Activated naive CD8-positive, alpha-beta T cell treated with anti-CD3 and anti-CD28 coated beads, Interleukin-2, amount 10 ng/mL, durations not matched to agents 7 days and 5 days (primary cell): ENCODE measurements around the gene MAN1C1. TPM values are rescaled to one million over a fixed set of nuclear protein-coding genes. Genes with fewer than 3 reads are reported as not detected.

Source experiments
- ATAC-seq: fragments of 150-1000 bp; cut with Tn5 transposase; one replicate; pipeline ENCODE4 v1.10.0; 2021; ENCODE audit warnings: low read depth, moderate library complexity
- POLR2A ChIA-PET: fragments of 350-600 bp; sonication (Branson Sonifier 250); formaldehyde crosslinking; loops from one replicate; lab custom pipeline; 2021; ENCODE audit warnings: antibody characterized with exemption; lab: Charles Lee
- DNase-seq: peaks from one replicate; pipeline ENCODE4 v3.0.0; 2021
- H3K27ac Mint-ChIP-seq: one replicate; pipeline ENCODE4 v1.8.0; 2022; ENCODE audit warnings: mild to moderate bottlenecking, mixed read lengths
- H3K27me3 Mint-ChIP-seq: one replicate; pipeline ENCODE4 v1.8.0; 2022; ENCODE audit warnings: mild to moderate bottlenecking, moderate library complexity, mixed read lengths
- H3K36me3 Mint-ChIP-seq: one replicate; pipeline ENCODE4 v1.8.0; 2021; ENCODE audit warnings: mild to moderate bottlenecking, mixed read lengths
- H3K4me1 Mint-ChIP-seq: one replicate; pipeline ENCODE4 v1.8.0; 2021; ENCODE audit warnings: mixed read lengths
- H3K4me3 Mint-ChIP-seq: one replicate; pipeline ENCODE4 v1.8.0; 2022; ENCODE audit warnings: mild to moderate bottlenecking, moderate library complexity, mixed read lengths
- H3K9me3 Mint-ChIP-seq: one replicate; pipeline ENCODE4 v1.8.0; 2021; ENCODE audit warnings: mixed read lengths
- total RNA-seq, 2 experiments: library from RNA; stranded (reverse); gene quantifications; one replicate each; pipeline ENCODE4 v1.2.3, GENCODE V29; 2021

MAN1C1 gene
- total RNA-seq, 2 experiments from 2014 or later: 20.5 to 20.9 TPM

DNA sequence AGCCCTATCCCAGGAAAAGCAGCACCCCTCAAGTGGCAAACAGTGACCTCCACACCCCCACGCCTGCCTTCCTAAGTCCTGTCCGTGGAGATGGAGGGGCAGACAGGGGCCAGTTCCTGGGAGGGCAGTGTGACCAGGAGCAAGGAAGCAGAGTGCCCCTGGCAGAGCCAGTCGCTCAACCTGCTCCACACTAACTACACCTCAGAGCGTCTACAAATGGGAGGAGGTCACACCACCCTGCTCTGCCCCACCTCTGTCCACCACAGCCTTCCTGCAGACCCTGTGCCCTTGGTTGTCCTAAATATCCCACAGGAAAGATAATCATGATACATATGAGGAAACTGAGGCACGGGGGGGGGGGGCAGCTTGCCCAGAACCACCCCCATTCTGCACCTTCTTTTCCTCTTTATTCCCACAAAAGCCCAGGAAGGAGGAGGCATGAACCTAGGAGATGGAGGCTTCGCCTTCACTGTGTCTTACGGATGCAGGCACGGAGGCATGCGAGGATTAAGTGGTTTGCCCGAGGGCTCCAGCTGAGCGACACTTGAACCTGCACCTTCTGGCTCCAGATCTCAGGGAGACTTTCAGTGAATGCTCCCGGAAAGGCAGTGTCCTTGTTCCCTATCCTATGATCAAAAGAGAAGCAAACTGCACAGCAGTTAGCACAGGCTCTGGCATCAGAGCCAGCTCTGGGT, 140.7 kb downstream of the MAN1C1 start:
- ATAC-seq: no peak
- POLR2A ChIA-PET: no interaction called here
- Mint-ChIP-seq H3K9me3 (no peaks in the 10 kb centered on the region), H3K36me3 (peaks cover 3% of the 10 kb centered on the region), H3K4me3 (no peak overlapping the region), H3K27me3 (no peaks in the 10 kb centered on the region), H3K4me1 (peaks cover 21% of the 10 kb centered on the region), H3K27ac (no peak overlapping the region)
- no peak for DNase-seq

DNA sequence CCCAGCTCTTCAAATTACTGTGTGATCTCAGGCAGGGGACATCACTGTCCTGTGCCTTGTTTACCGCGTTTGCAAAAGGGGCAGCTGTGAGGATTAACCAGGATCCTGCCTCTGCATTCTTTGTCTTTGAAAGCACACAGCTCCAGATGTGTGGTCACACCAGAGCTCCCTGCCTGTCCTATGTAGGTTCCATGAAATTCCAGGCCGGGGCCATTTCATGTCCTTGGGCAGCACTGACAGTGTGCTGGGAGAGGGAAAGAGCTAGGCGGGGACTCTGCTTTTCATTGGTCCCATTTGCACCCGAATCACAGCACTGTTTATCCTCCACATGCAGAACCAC, 141.2 kb downstream of the MAN1C1 start:
- no peak for ATAC-seq
- Mint-ChIP-seq H3K9me3 (no peaks in the 10 kb centered on the region), H3K4me1 (peaks cover 21% of the 10 kb centered on the region), H3K36me3 (peaks cover 3% of the 10 kb centered on the region), H3K27me3 (no peaks in the 10 kb centered on the region), H3K27ac (no peak overlapping the region), H3K4me3 (no peak overlapping the region)
- no peak for DNase-seq
- POLR2A ChIA-PET: no interaction called here

DNA sequence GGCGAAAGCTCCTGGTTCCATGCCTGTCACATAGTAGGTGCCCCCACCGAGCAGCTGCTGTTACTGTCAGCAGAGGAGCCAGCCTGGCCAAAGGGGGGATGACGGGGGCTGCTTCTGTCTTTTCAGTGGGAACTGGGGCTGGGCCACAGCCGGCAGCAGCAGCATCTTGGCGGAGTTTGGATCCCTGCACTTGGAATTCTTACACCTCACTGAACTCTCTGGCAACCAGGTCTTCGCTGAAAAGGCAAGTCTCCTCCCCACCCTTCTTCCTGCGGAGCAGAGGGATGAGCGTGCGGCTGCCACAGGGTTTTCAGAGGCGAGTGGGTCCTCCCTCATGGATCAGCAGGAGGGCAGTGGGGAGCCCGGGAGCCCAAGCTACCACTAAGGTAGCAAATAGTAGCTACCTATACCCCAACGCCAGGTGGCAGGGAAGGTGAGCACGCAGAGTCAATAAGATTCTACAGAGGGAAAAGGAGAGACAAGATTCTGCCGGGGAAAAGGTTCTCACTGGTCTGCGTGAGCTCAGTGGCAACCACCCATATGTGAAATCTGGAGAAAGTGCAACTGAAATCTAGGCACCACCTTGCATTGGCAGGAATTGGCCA, 142.0 kb downstream of the MAN1C1 start:
- Mint-ChIP-seq H3K36me3 (peaks cover 3% of the 10 kb centered on the region), H3K4me3 (no peak overlapping the region), H3K9me3 (no peaks in the 10 kb centered on the region), H3K4me1 (peaks cover 21% of the 10 kb centered on the region), H3K27me3 (no peaks in the 10 kb centered on the region), H3K27ac (no peak overlapping the region)
- ATAC-seq (no peak), DNase-seq (no peak)
- POLR2A ChIA-PET: no interaction called here

DNA sequence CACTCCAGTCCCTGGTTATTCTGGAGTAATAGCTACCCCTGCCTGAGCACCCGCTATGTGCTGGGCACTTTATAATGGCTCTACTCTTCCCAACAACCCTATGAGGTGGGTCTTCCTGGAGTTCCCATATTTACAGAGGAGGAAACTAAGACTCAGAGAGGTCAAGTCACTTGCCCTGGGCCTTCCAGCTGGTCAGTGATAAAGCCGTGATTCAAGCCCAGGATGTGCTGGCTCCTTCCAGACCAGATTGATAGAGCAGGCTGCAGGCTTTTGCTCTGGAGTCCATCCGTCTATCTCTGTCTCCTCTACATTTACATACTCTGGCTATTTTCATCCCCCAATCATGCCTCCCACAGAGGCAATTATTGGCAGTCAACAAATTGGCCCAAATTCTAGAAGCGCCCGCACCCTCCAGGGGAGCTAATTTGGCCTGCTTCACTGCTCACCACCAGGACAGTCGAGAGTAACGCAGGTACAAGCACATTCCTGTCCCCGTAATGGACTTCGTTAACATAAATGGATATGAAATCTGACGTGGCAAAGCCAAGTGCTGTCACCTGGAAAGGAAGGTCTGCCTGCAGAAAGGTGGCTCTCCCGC, 143.6 kb downstream of the MAN1C1 start:
- no peak for DNase-seq
- Mint-ChIP-seq H3K4me3 (no peak overlapping the region), H3K36me3 (peaks cover 5% of the 10 kb centered on the region), H3K9me3 (no peaks in the 10 kb centered on the region), H3K27ac (no peak overlapping the region), H3K4me1 (peaks cover 13% of the 10 kb centered on the region), H3K27me3 (no peaks in the 10 kb centered on the region)
- ATAC-seq: no peak
- POLR2A ChIA-PET: no interaction called here

DNA sequence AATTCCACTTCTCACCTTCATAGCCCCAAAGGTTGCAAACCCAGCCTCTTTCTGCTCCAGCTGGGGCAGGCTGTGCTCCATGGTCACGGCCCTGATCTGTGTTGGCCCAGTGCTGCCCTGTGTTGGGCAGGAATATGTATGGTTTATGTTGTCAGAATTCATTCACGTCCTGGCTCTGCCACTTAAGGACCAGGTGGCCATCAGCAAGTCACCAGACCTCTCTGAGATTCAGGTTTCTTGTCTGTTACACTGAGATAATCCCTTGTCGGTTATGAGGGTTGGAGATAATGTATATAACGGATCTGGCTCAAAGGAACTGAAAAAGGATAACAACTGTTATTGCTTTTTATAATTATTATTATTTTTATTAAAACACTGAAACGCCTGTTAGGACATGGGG, 144.3 kb downstream of the MAN1C1 start:
- Mint-ChIP-seq H3K4me3 (no peak overlapping the region), H3K9me3 (no peaks in the 10 kb centered on the region), H3K4me1 (peaks cover 12% of the 10 kb centered on the region), H3K27ac (no peak overlapping the region), H3K36me3 (peaks cover 5% of the 10 kb centered on the region), H3K27me3 (no peaks in the 10 kb centered on the region)
- DNase-seq (no peak), ATAC-seq (no peak)
- POLR2A ChIA-PET: no interaction called here

DNA sequence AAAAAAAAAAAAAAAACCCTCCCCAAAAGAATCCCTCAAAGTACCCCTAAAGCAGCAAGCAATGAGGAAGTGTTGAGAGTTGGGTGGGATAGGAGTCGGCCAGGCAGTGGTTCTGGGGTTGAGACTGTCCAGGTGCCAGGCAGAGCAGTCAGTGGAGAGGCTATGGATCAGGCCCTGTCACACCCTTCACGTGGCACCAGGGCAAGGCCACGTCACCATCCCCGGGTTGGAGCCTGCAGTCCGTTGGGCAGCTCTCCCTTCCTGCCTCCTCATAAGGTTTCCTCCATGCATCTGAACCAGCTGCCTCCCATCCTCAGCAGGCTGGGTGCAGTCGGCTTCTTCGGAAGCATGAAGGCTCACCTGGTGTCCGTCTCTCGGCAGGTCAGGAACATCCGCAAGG, 146.9 kb downstream of the MAN1C1 start:
- POLR2A ChIA-PET: no interaction called here

DNA sequence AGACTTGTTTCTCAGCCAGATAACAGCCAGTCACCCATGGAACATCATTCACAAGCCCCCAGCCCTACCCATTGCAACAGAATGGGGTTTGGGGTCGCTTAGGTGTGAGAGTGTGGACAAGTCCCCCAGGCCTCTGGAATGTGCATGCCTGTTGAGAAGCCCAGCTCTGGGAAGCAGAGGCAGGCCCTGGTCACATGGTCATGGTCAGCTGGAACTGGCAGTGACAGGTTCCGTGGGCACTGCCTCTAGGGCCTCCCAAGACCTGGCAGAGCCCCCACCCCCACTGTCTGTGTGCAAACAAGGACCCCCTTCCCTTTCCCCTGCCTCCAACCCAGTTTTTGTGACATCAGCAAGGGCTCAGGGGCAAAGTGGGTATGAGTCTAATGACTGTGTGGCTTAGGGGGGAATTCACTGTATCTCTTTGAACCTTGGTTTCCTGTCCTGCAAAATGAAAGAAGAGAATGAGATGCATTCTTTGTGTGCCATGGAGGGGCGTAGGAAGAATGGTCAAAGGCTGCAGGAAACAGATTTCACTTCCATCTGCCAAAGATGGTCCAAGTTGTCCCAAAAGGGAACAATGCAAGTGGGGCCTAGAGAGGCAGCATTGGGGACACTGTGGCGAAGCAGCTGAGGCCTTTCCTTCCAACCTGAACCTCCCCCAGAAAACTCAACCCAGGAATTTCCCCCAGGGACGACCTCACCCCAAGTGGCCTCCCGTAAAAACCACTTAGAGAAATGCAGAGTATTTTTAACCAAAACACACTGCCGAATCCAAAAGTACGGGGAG, 148.7 kb downstream of the MAN1C1 start:
- Mint-ChIP-seq H3K4me1 (peaks cover 18% of the 10 kb centered on the region), H3K27ac (no peak overlapping the region), H3K36me3 (peaks cover 20% of the 10 kb centered on the region), H3K9me3 (no peaks in the 10 kb centered on the region), H3K27me3 (peaks cover 5% of the 10 kb centered on the region), H3K4me3 (no peak overlapping the region)
- DNase-seq (no peak), ATAC-seq (no peak)
- POLR2A ChIA-PET: interaction anchor here (1.2 to 1.6 kb wide), 2 partner anchors 10 to 31 kb away, joined by 4 read pairs; no protein-coding TSS in a partner anchor

More for the DNA sequence above, 146.9 kb downstream of the MAN1C1 start:
- Mint-ChIP-seq H3K27ac (no peak overlapping the region), H3K27me3 (no peaks in the 10 kb centered on the region), H3K4me3 (no peak overlapping the region), H3K4me1 (peaks cover 13% of the 10 kb centered on the region), H3K9me3 (no peaks in the 10 kb centered on the region), H3K36me3 (peaks cover 11% of the 10 kb centered on the region)
- DNase-seq: no peak
- no peak for ATAC-seq

DNA sequence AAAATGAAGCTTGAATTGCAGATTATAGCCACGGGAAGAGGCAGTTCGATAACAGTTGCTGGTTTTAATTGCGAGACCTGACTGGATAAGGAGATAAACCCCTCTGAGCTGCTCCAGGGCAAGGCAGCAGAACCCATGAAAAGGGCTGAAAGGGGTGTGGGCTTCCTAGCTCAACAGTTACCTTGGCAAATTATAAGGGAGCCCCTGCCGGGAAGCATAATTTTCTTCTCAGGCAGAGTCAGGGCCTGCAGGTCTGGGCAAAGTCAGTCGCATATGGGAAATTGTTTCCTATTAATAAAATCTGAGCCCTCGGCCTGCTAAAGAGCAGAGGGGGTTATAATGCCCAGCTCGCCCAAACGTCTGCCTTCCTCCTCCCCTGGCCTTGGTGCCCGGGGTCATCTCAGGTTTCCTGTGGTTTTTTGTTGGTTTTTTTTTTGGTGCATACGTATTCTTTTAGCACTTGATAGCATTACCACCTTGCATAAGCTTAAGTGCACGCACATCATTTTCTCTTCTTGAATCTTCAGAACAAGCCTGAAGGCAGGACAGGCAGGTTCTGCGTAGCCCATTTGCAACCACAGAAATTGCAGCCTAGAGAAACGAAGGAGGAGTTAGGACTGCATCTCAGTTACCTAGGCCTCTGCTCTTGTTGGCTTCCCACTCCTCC, 149.5 kb downstream of the MAN1C1 start:
- Mint-ChIP-seq H3K27ac (no peak overlapping the region), H3K9me3 (no peaks in the 10 kb centered on the region), H3K36me3 (peaks cover 24% of the 10 kb centered on the region), H3K27me3 (peaks cover 12% of the 10 kb centered on the region), H3K4me1 (peaks cover 24% of the 10 kb centered on the region), H3K4me3 (no peak overlapping the region)
- ATAC-seq (no peak), DNase-seq (no peak)
- POLR2A ChIA-PET: interaction anchor here (1.2 to 1.6 kb wide), 2 partner anchors 9 to 30 kb away, joined by 4 read pairs; no protein-coding TSS in a partner anchor

DNA sequence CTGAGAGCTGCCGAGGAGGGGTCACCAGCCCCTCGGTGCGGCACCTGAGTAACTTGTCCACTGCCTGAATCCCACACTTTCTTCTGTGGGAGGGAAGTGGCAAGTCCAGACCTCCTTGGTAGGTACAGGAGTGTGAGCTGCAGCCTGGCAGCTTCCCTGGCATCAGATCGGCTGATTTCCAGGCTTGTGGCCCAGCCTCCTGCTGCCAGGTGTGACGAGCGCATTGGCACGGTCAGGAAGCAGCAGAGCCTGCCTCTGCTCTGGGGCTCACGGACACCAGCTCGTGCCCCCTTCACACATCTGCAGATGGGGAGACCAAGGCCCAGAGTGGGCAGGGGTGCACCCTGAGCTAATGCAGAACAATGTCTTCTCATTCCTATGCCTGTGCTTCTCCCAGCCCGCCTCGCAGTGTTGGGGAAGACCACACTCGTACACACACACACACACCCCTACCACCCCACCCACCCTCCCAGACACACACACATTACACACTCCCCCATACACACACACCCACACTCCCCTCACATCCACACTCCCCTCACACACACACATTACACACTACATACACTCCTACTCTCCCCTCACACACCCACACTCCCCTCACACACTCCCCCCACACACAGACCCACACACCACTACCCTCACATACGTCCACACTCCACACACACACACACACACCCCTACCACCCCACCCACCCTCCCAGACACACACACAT, 150.3 kb downstream of the MAN1C1 start:
- Mint-ChIP-seq H3K27ac (no peak overlapping the region), H3K9me3 (no peaks in the 10 kb centered on the region), H3K36me3 (peaks cover 30% of the 10 kb centered on the region), H3K4me1 (peaks cover 27% of the 10 kb centered on the region), H3K27me3 (peaks cover 12% of the 10 kb centered on the region), H3K4me3 (no peak overlapping the region)
- ATAC-seq (no peak), DNase-seq (no peak)
- POLR2A ChIA-PET: interaction anchor here (1.2 to 1.6 kb wide), 2 partner anchors 8 to 29 kb away, joined by 4 read pairs; no protein-coding TSS in a partner anchor

DNA sequence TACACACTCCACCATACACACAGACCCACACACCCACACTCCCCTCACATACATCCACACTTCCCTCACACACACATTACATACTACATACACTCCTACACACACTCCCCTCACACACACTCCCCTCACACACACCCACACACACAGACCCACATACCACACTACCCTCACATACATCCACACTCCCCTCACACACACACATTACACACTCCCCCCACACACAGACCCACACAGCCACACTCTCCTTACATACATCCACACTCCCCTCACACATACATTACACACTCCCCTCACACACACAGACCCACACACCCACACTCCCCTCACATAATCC, 150.8 kb downstream of the MAN1C1 start:
- Mint-ChIP-seq H3K9me3 (no peaks in the 10 kb centered on the region), H3K4me3 (no peak overlapping the region), H3K27me3 (peaks cover 12% of the 10 kb centered on the region), H3K27ac (peak overlapping the region; percentile 43), H3K4me1 (peaks cover 27% of the 10 kb centered on the region), H3K36me3 (peaks cover 34% of the 10 kb centered on the region)
- DNase-seq (no peak), ATAC-seq (no peak)
- POLR2A ChIA-PET: no interaction called here

DNA sequence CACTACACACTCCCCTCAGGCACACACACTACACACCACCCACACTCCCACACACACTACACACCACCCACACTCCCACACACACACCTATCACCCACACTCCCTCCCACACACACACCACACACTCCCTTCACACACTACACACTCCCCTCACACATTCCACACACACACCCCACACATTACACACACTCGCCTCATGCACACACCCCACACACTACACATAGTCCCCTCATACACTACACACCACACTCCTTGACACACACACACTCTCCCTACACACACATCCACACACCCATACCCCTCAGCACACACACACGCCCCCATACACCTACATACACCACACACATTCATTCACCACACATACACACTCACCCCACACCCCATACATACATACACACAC, 152.4 kb downstream of the MAN1C1 start:
- DNase-seq (no peak), ATAC-seq (no peak)
- Mint-ChIP-seq H3K4me3 (no peak overlapping the region), H3K27ac (no peak overlapping the region), H3K36me3 (peaks cover 39% of the 10 kb centered on the region), H3K27me3 (peaks cover 17% of the 10 kb centered on the region), H3K9me3 (no peaks in the 10 kb centered on the region), H3K4me1 (peaks cover 31% of the 10 kb centered on the region)
- POLR2A ChIA-PET: no interaction called here

DNA sequence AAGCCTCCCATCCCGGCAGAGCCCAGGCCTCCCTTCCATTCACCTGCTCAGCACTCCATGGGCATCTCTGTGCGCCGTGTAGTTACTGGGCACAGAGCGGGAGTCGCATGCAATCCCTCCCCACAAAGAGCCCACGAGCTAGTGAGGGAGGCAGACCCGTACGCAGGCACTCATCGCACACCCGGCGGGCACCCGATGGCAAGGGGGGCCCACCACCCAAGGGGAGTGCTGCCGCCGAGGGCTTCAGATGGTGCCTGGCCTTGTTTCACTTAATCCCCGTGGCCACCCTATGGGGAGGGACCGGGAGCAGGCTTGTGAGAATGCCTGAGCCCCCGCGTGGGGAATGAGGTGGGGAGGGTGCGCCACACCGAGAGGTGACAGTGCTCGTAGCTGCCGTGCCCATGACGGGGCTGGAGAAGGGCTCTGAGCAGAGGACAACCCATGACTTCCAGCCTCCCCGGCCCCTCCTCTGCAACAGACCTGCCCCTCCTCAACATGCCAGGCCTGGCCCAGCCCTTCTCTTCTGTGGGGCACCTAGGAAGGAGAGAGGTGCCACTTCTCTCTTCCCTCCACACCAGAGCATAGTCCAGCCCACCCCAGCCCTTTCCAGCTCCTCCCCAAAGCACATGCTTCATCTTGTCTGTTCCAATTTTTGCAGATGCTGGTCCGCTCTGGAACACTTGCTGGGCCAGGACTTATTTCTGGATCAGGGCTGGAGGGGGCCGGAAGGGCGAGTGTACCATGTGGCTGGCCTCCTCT, 153.2 kb downstream of the MAN1C1 start:
- H3K4me1 Mint-ChIP-seq: peaks cover 39% of the 10 kb centered on the region
- no peak overlapping the region for H3K4me3 Mint-ChIP-seq
- H3K9me3 Mint-ChIP-seq: no peaks in the 10 kb centered on the region
- H3K36me3 Mint-ChIP-seq: peaks cover 40% of the 10 kb centered on the region
- H3K27ac Mint-ChIP-seq: no peak overlapping the region
- DNase-seq: no peak
- no peak for ATAC-seq
- peaks cover 17% of the 10 kb centered on the region for H3K27me3 Mint-ChIP-seq
- POLR2A ChIA-PET: no interaction called here
